ENCODE measurements around the gene ASPG. TPM values are rescaled to one million over a fixed set of nuclear protein-coding genes. Genes with fewer than 3 reads are reported as not detected.

Gene ASPG
- polyA plus RNA-seq, 1 donor from 2014 or later = 0.16 TPM

- Histone ChIP-seq H3K9me2 (ENCODE audit: insufficient read depth, low read length) (no peaks in the 10 kb centered on the region), H3K9me3 (ENCODE audit: low read length) (no peaks in the 10 kb centered on the region), H3F3A (ENCODE audit: insufficient read depth, low read length, poor library complexity, severe bottlenecking) (no peaks in the 10 kb centered on the region), H3K36me3 (ENCODE audit: insufficient read depth, low read length) (no peaks in the 10 kb centered on the region), H3K4me3 (ENCODE audit: low read length) (peak overlapping the region; percentile 95), H3K27me3 (ENCODE audit: insufficient read depth, low read depth, low read length) (peaks cover 29% of the 10 kb centered on the region), H4K20me1 (ENCODE audit: insufficient read depth) (no peaks in the 10 kb centered on the region), H3K79me2 (replicated peaks; ENCODE audit: insufficient read depth, low read length) (peaks cover 16% of the 10 kb centered on the region), H2AFZ (ENCODE audit: low read depth, low read length) (peak overlapping the region; percentile 3), H3K27ac (ENCODE audit: low read length) (no peak overlapping the region), H3K9ac (ENCODE audit: low read length) (peak overlapping the region; percentile 72), H3K4me2 (ENCODE audit: low read length) (no peak overlapping the region)
- TF ChIP-seq, protein P1, sequence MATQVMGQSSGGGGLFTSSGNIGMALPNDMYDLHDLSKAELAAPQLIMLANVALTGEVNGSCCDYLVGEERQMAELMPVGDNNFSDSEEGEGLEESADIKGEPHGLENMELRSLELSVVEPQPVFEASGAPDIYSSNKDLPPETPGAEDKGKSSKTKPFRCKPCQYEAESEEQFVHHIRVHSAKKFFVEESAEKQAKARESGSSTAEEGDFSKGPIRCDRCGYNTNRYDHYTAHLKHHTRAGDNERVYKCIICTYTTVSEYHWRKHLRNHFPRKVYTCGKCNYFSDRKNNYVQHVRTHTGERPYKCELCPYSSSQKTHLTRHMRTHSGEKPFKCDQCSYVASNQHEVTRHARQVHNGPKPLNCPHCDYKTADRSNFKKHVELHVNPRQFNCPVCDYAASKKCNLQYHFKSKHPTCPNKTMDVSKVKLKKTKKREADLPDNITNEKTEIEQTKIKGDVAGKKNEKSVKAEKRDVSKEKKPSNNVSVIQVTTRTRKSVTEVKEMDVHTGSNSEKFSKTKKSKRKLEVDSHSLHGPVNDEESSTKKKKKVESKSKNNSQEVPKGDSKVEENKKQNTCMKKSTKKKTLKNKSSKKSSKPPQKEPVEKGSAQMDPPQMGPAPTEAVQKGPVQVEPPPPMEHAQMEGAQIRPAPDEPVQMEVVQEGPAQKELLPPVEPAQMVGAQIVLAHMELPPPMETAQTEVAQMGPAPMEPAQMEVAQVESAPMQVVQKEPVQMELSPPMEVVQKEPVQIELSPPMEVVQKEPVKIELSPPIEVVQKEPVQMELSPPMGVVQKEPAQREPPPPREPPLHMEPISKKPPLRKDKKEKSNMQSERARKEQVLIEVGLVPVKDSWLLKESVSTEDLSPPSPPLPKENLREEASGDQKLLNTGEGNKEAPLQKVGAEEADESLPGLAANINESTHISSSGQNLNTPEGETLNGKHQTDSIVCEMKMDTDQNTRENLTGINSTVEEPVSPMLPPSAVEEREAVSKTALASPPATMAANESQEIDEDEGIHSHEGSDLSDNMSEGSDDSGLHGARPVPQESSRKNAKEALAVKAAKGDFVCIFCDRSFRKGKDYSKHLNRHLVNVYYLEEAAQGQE (IDR thresholded peaks at IDR 0.05; ENCODE audit: borderline replicate concordance) = no peak
- TF ChIP-seq MXI1 (conservative IDR thresholded peaks at IDR 0.05; ENCODE audit: poor library complexity, severe bottlenecking) (no peak), POLR2AphosphoS5 (IDR thresholded peaks at IDR 0.05) (peak; percentile 6), SMC3 (conservative IDR thresholded peaks at IDR 0.05; ENCODE audit: poor library complexity) (no peak), EP300 (conservative IDR thresholded peaks at IDR 0.05; ENCODE audit: poor library complexity, severe bottlenecking) (no peak), TAF1 (IDR thresholded peaks at IDR 0.05; ENCODE audit: low read depth) (no peak), EZH2 (IDR thresholded peaks at IDR 0.05; ENCODE audit: borderline replicate concordance, insufficient read depth, low read length, poor library complexity, severe bottlenecking) (no peak), CTCF (IDR thresholded peaks at IDR 0.05; ENCODE audit: poor library complexity, severe bottlenecking) (peak; percentile 60), RAD21 (conservative IDR thresholded peaks at IDR 0.05) (no peak)
Observed at GRCh38 chr14:104135904-104136471, 50.5 kb downstream of the ASPG start.

- H3F3A ChIP-seq (ENCODE audit: insufficient read depth, low read length, poor library complexity, severe bottlenecking) = no peaks in the 10 kb centered on the region
- peak overlapping the region; percentile 72 for H3K9ac ChIP-seq (ENCODE audit: low read length)
- H3K27me3 ChIP-seq (ENCODE audit: insufficient read depth, low read depth, low read length) = peaks cover 29% of the 10 kb centered on the region
- peak overlapping the region; percentile 68 for H3K4me2 ChIP-seq (ENCODE audit: low read length)
- TF ChIP-seq CTCF (IDR thresholded peaks at IDR 0.05; ENCODE audit: poor library complexity, severe bottlenecking) (no peak), POLR2AphosphoS5 (IDR thresholded peaks at IDR 0.05) (peak; percentile 2)
- no peaks in the 10 kb centered on the region for H3K9me3 ChIP-seq (ENCODE audit: low read length)
- no peak overlapping the region for H2AFZ ChIP-seq (ENCODE audit: low read depth, low read length)
- H3K27ac ChIP-seq (ENCODE audit: low read length) = no peak overlapping the region
- peak overlapping the region; percentile 95 for H3K4me3 ChIP-seq (ENCODE audit: low read length)
- no peaks in the 10 kb centered on the region for H3K9me2 ChIP-seq (ENCODE audit: insufficient read depth, low read length)
- no peaks in the 10 kb centered on the region for H4K20me1 ChIP-seq (ENCODE audit: insufficient read depth)
- peaks cover 16% of the 10 kb centered on the region for H3K79me2 ChIP-seq (replicated peaks; ENCODE audit: insufficient read depth, low read length)
- no peaks in the 10 kb centered on the region for H3K36me3 ChIP-seq (ENCODE audit: insufficient read depth, low read length)
Observed at GRCh38 chr14:104136472-104137296, 51.2 kb downstream of the ASPG start.

Data from neural cell (in vitro differentiated cells).